ENCODE results near the gene NXPE3. TPM values are rescaled to one million over a fixed set of nuclear protein-coding genes. Genes with fewer than 3 reads are reported as not detected.

Gene NXPE3
- polyA plus RNA-seq, 1 donor (not counting 4 experiments of a cell fraction or from before 2014, with no cell fraction given): 16.8 TPM

DNA sequence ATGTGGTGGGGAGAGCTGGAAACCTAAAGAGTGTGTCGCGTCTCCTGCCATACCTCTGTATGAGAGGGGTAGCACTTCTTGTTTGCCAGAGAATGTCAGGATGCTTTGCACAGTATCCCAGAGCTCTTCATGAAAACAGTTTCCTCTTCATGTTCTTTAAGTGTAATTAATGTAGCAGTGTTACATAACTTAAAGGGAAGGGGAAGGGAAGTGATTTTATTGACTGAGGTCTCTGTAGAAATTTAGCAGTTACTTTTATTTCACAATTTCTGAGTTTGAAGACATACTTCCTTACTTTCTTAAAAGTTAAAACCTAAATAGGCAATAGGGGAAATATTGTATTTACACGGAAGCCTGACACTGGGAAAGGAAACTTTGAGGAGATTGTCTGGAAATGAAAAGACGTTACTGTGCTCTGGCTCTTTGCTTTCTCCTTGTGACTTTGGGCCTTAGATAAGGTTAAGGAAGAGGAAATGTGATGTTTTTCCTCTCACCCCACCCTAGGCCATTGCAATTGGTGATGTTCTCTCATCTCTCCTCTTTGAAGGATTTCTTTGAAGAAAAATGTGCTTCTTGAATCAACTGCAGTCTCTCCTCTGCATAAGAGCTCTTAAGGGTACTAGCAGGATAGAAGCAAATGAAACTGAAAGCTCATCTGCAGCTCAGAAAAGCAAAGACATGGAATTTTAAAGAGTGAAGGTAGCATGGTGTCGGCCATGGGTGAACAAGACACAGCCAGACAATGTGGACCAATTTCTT, 6.0 kb downstream of the NXPE3 start:
- peaks cover 5 to 10% of the 10 kb centered on the region in 2 experiments for H3K36me3 ChIP-seq (ENCODE audit: control insufficient read depth in 2 of 2, extremely low read depth in 1 of 2, insufficient read depth in 2 of 2, low read length in 2 of 2)

DNA sequence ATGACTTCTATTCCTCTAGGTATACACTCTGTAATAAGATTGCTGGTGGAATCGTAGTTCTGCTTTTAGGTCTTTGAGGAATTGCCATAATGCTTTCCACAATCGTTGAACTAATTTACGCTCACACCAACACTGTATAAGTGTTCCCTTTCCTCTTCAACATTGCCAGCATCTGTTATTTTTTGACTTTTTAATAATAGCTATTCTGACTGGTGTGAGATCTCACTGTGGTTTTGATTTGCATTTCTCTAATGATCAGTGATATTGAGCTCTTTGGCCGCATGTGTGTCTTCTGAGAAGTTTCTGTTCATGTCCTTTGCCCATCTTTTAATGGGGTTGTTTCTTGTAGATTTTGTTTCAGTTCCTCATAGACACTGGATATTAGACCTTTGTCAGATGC, 12.8 kb downstream of the NXPE3 start:
- Histone ChIP-seq H3K4me2 (ENCODE audit: control insufficient read depth, extremely low read depth, insufficient read depth, low read depth, low read length) (no peak overlapping the region), H4K20me1 (ENCODE audit: control insufficient read depth, extremely low read depth, insufficient read depth, low read length) (no peaks in the 10 kb centered on the region), H3K4me3 (ENCODE audit: control insufficient read depth in 2 of 3, extremely low read depth in 1 of 3, insufficient read depth in 2 of 3, low read depth in 1 of 3, low read length in 3 of 3) (no peak overlapping the region), H3K79me2 (ENCODE audit: control insufficient read depth, insufficient read depth, low read length) (peaks cover 2% of the 10 kb centered on the region), H3K9me1 (ENCODE audit: control insufficient read depth, extremely low read depth, insufficient read depth, low read length) (no peaks in the 10 kb centered on the region), H3K9ac (ENCODE audit: control insufficient read depth, extremely low read depth, insufficient read depth, low read length) (no peak overlapping the region), H3K36me3 (ENCODE audit: control insufficient read depth in 2 of 2, extremely low read depth in 1 of 2, insufficient read depth in 2 of 2, low read length in 2 of 2) (peaks cover 3 to 10% of the 10 kb centered on the region in 2 experiments), H3K9me3 (ENCODE audit: control insufficient read depth, low read depth, low read length) (no peaks in the 10 kb centered on the region), H3K4me1 (ENCODE audit: control insufficient read depth, extremely low read depth, insufficient read depth, low read length) (no peaks in the 10 kb centered on the region), H3K27ac (ENCODE audit: control insufficient read depth, insufficient read depth, low read length) (no peak overlapping the region), H2AFZ (ENCODE audit: control insufficient read depth, low read length) (no peak overlapping the region), H3K27me3 (ENCODE audit: control insufficient read depth, extremely low read depth, insufficient read depth, low read length) (no peaks in the 10 kb centered on the region)
- DNase-seq (ENCODE audit: low read depth, low spot score) (no peak), FAIRE-seq (no peak)
- dilution Hi-C loops (cut with MboI; ENCODE audit: extremely low pct_ligation_motif_present, low sequenced_read_pairs): no loop called here
- TF ChIP-seq, protein P1, sequence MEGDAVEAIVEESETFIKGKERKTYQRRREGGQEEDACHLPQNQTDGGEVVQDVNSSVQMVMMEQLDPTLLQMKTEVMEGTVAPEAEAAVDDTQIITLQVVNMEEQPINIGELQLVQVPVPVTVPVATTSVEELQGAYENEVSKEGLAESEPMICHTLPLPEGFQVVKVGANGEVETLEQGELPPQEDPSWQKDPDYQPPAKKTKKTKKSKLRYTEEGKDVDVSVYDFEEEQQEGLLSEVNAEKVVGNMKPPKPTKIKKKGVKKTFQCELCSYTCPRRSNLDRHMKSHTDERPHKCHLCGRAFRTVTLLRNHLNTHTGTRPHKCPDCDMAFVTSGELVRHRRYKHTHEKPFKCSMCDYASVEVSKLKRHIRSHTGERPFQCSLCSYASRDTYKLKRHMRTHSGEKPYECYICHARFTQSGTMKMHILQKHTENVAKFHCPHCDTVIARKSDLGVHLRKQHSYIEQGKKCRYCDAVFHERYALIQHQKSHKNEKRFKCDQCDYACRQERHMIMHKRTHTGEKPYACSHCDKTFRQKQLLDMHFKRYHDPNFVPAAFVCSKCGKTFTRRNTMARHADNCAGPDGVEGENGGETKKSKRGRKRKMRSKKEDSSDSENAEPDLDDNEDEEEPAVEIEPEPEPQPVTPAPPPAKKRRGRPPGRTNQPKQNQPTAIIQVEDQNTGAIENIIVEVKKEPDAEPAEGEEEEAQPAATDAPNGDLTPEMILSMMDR (optimal IDR thresholded peaks at IDR 0.05 in 1 of 3, IDR thresholded peaks at IDR 0.05 in 1 of 3, conservative IDR thresholded peaks at IDR 0.05 in 1 of 3; ENCODE audit: extremely low read depth in 1 of 3, insufficient read depth in 2 of 3, low read length in 3 of 3): no peak
- no peak for TF ChIP-seq EZH2 (IDR thresholded peaks at IDR 0.05; ENCODE audit: low read length)

More for the DNA sequence above, 6.0 kb downstream of the NXPE3 start:
- FAIRE-seq: no peak
- no peak overlapping the region for H3K4me3 ChIP-seq (ENCODE audit: control insufficient read depth in 2 of 3, extremely low read depth in 1 of 3, insufficient read depth in 2 of 3, low read depth in 1 of 3, low read length in 3 of 3)
- H3K79me2 ChIP-seq (ENCODE audit: control insufficient read depth, insufficient read depth, low read length): peaks cover 2% of the 10 kb centered on the region
- no peak overlapping the region for H3K9ac ChIP-seq (ENCODE audit: control insufficient read depth, extremely low read depth, insufficient read depth, low read length)
- H3K4me1 ChIP-seq (ENCODE audit: control insufficient read depth, extremely low read depth, insufficient read depth, low read length): peaks cover 10% of the 10 kb centered on the region
- TF ChIP-seq, protein P1 (optimal IDR thresholded peaks at IDR 0.05 in 1 of 3, IDR thresholded peaks at IDR 0.05 in 1 of 3, conservative IDR thresholded peaks at IDR 0.05 in 1 of 3; ENCODE audit: extremely low read depth in 1 of 3, insufficient read depth in 2 of 3, low read length in 3 of 3): no peak
- no peak for TF ChIP-seq EZH2 (IDR thresholded peaks at IDR 0.05; ENCODE audit: low read length)
- dilution Hi-C loops (cut with MboI; ENCODE audit: extremely low pct_ligation_motif_present, low sequenced_read_pairs): no loop called here
- H3K27me3 ChIP-seq (ENCODE audit: control insufficient read depth, extremely low read depth, insufficient read depth, low read length): no peaks in the 10 kb centered on the region
- no peak overlapping the region for H2AFZ ChIP-seq (ENCODE audit: control insufficient read depth, low read length)
- no peak overlapping the region for H3K4me2 ChIP-seq (ENCODE audit: control insufficient read depth, extremely low read depth, insufficient read depth, low read depth, low read length)
- H3K27ac ChIP-seq (ENCODE audit: control insufficient read depth, insufficient read depth, low read length): no peak overlapping the region
- no peak for DNase-seq (ENCODE audit: low read depth, low spot score)
- no peaks in the 10 kb centered on the region for H4K20me1 ChIP-seq (ENCODE audit: control insufficient read depth, extremely low read depth, insufficient read depth, low read length)
- H3K9me3 ChIP-seq (ENCODE audit: control insufficient read depth, low read depth, low read length): no peaks in the 10 kb centered on the region
- H3K9me1 ChIP-seq (ENCODE audit: control insufficient read depth, extremely low read depth, insufficient read depth, low read length): no peaks in the 10 kb centered on the region

Measured in keratinocyte (primary cell).